Activated CD8-positive, alpha-beta T cell treated with anti-CD3 and anti-CD28 coated beads for 36 hours (primary cell): ENCODE results near the gene CSRNP3. TPM values are rescaled to one million over a fixed set of nuclear protein-coding genes. Genes with fewer than 3 reads are reported as not detected.

Experiments used
- ATAC-seq: fragments of 200-7000 bp; cut with Tn5 transposase; one replicate; pipeline ENCODE4 v1.10.0; 2021; ENCODE audit warnings: mild to moderate bottlenecking, moderate library complexity
- CTCF ChIA-PET: fragments of 350-600 bp; sonication (Branson Sonifier 250); formaldehyde crosslinking; loops from one replicate; lab custom pipeline; 2021; ENCODE audit warnings: antibody characterized with exemption; lab: Charles Lee
- POLR2A ChIA-PET: fragments of 350-600 bp; sonication (Branson Sonifier 250); formaldehyde crosslinking; loops from one replicate; lab custom pipeline; 2021; ENCODE audit warnings: antibody characterized with exemption; lab: Charles Lee
- DNase-seq: peaks from one replicate; pipeline ENCODE4 v3.0.0-alpha.2; 2020
- H3K27ac Mint-ChIP-seq: one replicate; pipeline ENCODE4 v1.8.0; 2021; ENCODE audit warnings: mild to moderate bottlenecking, mixed read lengths
- H3K27me3 Mint-ChIP-seq: one replicate; pipeline ENCODE4 v1.8.0; 2021; ENCODE audit warnings: mixed read lengths
- H3K36me3 Mint-ChIP-seq: one replicate; pipeline ENCODE4 v1.8.0; 2021; ENCODE audit warnings: low read depth, mixed read lengths
- H3K4me1 Mint-ChIP-seq: one replicate; pipeline ENCODE4 v1.8.0; 2021; ENCODE audit warnings: low read depth, mixed read lengths
- H3K4me3 Mint-ChIP-seq: one replicate; pipeline ENCODE4 v1.8.0; 2021; ENCODE audit warnings: mild to moderate bottlenecking, moderate library complexity, mixed read lengths
- H3K9me3 Mint-ChIP-seq: one replicate; pipeline ENCODE4 v1.8.0; 2021; ENCODE audit warnings: mixed read lengths
- intact Hi-C: fragments of 100-400 bp; cut with micrococcal nuclease; formaldehyde crosslinking; loops from one replicate; pipeline ENCODE4 v1.10.0; 2022
- total RNA-seq, 2 experiments: library from RNA; stranded (reverse); gene quantifications; one replicate each; pipeline ENCODE4 v1.2.3, GENCODE V29; 2021
- TF ChIP-seq, protein P1 (sequence below): fragments of 200-600 bp; IDR thresholded peaks from one replicate; pipeline ENCODE4 v1.8.0; 2022; ENCODE audit warnings: antibody characterized with exemption, mild to moderate bottlenecking

Gene CSRNP3
- total RNA-seq, 2 experiments from 2014 or later = not detected

DNA sequence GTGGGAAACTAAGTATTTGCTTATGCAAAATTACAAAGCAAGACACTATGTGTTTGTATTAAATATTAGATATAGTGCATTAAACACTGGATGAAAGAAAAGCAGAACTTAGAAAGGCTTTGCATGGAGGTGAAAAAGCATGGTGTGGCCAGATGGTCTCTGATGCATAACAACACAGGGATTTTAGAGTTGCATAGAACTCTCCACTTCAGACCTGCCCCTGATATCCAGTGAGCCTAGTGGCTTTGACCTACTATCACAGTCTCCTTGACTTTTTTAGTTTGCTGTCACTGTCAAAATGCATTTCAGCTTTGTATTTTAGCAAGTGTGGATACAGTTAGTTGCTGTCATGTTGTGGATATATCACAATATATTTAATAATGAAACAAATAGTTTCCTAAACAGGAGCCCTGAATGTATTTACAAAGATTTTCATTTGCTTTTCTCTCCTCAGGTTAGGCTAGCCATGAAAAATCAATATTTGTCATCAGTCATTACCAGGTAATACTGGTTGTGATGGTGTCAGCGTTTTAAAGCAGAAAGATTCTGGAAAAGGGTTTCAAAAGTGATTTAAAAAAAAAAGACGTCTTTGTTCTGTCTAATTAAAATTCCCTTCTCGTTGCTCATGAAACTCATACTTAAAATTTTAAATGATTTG lies 5.2 kb downstream of the CSRNP3 start:
- CTCF ChIA-PET = no interaction called here
- TF ChIP-seq, protein P1, sequence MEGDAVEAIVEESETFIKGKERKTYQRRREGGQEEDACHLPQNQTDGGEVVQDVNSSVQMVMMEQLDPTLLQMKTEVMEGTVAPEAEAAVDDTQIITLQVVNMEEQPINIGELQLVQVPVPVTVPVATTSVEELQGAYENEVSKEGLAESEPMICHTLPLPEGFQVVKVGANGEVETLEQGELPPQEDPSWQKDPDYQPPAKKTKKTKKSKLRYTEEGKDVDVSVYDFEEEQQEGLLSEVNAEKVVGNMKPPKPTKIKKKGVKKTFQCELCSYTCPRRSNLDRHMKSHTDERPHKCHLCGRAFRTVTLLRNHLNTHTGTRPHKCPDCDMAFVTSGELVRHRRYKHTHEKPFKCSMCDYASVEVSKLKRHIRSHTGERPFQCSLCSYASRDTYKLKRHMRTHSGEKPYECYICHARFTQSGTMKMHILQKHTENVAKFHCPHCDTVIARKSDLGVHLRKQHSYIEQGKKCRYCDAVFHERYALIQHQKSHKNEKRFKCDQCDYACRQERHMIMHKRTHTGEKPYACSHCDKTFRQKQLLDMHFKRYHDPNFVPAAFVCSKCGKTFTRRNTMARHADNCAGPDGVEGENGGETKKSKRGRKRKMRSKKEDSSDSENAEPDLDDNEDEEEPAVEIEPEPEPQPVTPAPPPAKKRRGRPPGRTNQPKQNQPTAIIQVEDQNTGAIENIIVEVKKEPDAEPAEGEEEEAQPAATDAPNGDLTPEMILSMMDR = no peak
- Mint-ChIP-seq H3K36me3 (no peaks in the 10 kb centered on the region), H3K9me3 (no peaks in the 10 kb centered on the region), H3K4me3 (no peak overlapping the region), H3K27me3 (peaks cover 3% of the 10 kb centered on the region), H3K27ac (no peak overlapping the region), H3K4me1 (no peaks in the 10 kb centered on the region)
- intact Hi-C loops = no loop called here
- POLR2A ChIA-PET = no interaction called here
- ATAC-seq (no peak), DNase-seq (no peak)

DNA sequence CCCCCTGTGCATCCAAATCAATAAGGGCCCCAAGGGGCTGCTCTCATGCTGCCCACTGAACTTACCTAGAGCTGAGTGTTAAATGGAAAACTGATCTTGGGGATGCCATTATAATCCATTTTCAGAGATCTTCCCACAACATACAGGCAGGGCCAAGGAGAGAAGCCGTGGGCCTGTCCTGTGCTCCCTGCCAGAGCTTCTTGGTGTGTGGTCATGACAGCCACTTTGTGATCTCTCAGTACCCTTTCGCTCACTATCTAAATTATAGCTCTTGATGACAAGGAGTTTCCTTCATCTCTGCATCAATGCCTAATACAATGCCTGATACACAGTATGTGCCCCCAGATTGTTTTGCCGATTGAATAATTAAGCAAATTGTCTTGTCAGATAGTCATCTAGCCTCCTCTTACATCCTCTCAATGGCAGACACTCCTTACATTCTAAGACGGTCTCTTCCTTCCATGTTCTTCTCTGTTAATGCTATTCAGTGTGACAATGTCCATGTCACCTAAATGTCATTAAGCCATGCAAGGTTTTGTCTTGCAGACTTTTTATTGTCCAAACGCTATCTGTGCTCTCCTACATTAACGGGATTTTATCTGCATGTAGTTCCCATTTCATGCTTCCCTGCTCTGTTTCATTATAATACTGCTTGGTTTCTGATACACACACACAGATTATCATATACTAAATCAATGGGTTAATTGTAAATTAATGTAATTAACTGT lies 5.9 kb downstream of the CSRNP3 start:
- DNase-seq (no peak), ATAC-seq (no peak)
- Mint-ChIP-seq H3K9me3 (no peaks in the 10 kb centered on the region), H3K36me3 (no peaks in the 10 kb centered on the region), H3K27me3 (peaks cover 3% of the 10 kb centered on the region), H3K4me1 (no peaks in the 10 kb centered on the region), H3K27ac (no peak overlapping the region), H3K4me3 (no peak overlapping the region)
- ChIA-PET POLR2A (no interaction called here), CTCF (no interaction called here)
- intact Hi-C loops = no loop called here
- TF ChIP-seq, protein P1 = no peak

DNA sequence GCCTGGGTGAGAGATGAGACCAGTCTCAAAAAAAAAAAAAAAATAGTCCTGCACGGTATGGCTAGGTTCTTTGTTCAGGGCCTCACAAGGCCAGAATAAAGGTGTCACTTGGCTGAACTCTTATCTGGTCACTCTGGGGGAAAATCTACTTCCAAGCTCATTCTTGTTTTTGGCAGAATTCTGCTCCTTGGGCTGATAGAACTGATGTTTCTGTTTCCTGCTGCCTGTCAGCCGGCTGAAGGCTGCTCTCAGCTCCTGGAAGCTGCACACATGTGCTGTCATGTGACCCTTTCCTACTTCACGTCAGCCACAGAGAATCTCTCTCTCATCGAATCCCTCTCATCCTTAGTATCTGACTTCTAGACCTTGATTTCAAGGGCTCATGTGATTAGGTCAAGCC lies 10.4 kb downstream of the CSRNP3 start:
- no peak overlapping the region for H3K27ac Mint-ChIP-seq
- no peaks in the 10 kb centered on the region for H3K36me3 Mint-ChIP-seq
- TF ChIP-seq, protein P1 = no peak
- ChIA-PET POLR2A (no interaction called here), CTCF (no interaction called here)
- no peaks in the 10 kb centered on the region for H3K4me1 Mint-ChIP-seq
- no peaks in the 10 kb centered on the region for H3K9me3 Mint-ChIP-seq
- peaks cover 1% of the 10 kb centered on the region for H3K27me3 Mint-ChIP-seq
- DNase-seq (no peak), ATAC-seq (no peak)
- intact Hi-C loops = no loop called here
- H3K4me3 Mint-ChIP-seq = no peak overlapping the region

DNA sequence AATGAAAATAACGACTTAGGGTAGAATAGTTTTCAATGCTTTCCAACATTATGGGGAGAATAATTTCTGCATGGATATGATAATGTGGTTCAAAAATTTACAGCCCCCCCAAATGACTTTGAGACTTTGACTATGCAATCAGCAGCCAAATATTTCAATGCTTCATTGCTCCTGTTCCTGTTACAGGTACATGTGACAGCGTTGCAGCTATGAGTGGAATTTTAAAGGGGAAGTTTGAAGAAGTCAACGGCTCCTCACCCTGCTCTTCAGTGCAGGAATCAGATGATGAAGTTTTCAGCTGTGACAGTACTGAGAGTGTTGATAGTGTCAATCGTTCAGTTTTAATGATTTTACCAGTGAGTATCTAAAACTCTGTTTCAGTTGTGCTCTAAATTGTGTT lies 25.1 kb downstream of the CSRNP3 start:
- ATAC-seq (no peak), DNase-seq (no peak)
- Mint-ChIP-seq H3K27ac (no peak overlapping the region), H3K36me3 (no peaks in the 10 kb centered on the region), H3K27me3 (peaks cover 1% of the 10 kb centered on the region), H3K4me3 (no peak overlapping the region), H3K9me3 (peaks cover 2% of the 10 kb centered on the region), H3K4me1 (no peaks in the 10 kb centered on the region)
- TF ChIP-seq, protein P1 = no peak
- intact Hi-C loops = no loop called here
- ChIA-PET CTCF (no interaction called here), POLR2A (no interaction called here)

DNA sequence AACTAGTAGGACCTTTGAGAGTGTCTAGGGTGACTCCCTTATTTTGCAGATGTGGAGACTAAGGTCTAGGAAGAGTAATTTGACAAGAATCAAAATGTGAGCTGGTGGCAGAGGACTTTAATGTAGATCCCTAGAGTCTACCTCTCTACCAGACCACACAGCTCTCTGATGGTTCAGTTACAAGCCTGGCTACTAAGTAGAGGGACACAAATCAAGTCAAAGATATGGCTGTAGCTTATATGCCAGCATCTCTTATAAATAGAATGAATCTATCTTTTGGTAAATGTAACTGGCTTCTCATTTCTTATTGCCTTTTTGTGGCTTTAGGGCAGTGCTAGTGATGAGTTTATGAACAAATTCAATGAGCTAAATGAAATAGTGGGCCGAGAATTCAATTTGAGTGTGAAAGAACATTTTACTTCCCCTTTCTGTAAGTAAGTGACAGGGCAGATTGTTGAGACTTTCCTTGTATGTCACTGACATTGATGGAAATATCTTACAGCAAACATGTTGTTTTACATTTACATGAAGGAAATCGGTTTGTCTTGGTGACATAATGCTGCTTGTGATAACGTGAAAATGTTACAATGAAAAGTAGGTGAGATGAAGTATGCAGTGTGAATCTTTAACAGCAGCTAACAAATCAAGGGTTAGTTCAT lies 28.3 kb downstream of the CSRNP3 start:
- TF ChIP-seq, protein P1 = no peak
- DNase-seq = no peak
- CTCF ChIA-PET = no interaction called here
- ATAC-seq = no peak
- H3K27ac Mint-ChIP-seq = no peak overlapping the region
- H3K27me3 Mint-ChIP-seq = peaks cover 1% of the 10 kb centered on the region
- no peaks in the 10 kb centered on the region for H3K9me3 Mint-ChIP-seq
- intact Hi-C loops = no loop called here
- POLR2A ChIA-PET = no interaction called here
- no peak overlapping the region for H3K4me3 Mint-ChIP-seq
- no peaks in the 10 kb centered on the region for H3K4me1 Mint-ChIP-seq
- H3K36me3 Mint-ChIP-seq = no peaks in the 10 kb centered on the region
